ENCODE measurements around the gene KCNQ1.
A peak's percentile ranks its signal among the peaks of the same experiment; 100 is the strongest.

The KCNQ1 gene

DNA sequence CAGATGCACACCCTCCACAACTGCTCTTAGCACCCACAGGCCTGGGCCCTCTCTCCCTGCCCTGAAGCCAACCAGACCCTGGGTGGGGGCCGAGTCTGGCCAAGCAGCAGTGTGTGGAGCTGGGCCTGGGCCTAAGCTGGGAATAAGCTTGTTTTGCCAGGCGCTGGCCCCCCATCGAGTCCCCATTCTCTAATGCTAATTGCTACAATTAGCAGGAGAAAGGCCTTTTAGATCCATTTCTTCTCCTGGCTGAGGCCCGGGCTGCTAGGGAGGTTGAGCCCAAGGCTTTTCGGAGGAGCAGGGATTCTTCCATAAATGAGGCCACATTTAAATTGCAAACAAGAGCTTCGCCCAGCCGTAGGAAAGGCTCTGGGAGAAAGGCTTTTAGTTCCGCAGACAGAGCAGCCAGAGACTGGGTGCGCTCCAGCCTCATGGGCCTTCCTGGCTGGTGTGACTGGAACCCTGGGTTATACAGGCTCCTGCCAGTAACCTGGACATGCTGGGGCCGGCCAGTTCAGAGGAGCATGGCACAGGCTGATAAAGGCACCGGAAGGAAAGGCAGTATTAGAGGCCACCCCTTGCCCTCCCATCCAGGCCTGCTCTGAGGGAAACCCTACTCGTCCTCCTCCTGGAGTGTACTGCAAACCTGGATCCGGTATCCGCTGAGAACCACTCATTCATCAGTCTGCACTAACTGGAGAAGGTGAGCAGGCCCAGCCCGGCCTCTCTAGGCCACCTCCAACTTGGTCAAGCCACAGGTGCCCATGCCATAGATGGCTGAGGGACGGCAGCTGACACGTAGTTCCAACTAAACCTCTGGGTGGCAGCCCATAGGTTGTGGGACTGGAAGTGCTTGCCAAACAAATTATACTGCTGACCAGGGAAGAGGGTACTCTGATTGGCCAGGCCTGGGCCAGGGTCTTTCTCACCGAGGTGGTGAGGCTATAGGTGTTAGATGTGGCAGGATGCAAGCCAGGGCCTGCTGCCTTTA, 248.8 kb downstream of the KCNQ1 start:
- no peak for DNase-seq

DNA sequence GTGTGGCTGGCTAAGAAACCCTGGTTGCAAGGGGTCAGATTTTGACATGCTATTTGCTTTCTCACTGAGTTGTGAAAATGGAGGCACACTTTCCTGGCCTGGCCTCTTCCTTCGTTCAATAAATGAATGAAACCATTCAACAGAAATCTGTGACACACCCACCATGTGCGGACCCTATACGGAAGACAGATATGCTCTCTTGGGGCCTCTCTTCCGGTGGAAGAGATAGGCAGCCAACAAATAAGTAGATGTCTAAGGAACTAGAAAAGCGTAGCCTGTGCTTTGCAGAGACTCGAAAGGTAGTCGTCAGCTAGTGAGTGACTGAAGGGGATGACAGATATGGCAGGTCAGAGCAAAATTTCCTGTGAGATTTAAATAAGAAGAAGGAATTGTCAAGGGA, 249.7 kb downstream of the KCNQ1 start:
- DNase-seq: no peak

DNA sequence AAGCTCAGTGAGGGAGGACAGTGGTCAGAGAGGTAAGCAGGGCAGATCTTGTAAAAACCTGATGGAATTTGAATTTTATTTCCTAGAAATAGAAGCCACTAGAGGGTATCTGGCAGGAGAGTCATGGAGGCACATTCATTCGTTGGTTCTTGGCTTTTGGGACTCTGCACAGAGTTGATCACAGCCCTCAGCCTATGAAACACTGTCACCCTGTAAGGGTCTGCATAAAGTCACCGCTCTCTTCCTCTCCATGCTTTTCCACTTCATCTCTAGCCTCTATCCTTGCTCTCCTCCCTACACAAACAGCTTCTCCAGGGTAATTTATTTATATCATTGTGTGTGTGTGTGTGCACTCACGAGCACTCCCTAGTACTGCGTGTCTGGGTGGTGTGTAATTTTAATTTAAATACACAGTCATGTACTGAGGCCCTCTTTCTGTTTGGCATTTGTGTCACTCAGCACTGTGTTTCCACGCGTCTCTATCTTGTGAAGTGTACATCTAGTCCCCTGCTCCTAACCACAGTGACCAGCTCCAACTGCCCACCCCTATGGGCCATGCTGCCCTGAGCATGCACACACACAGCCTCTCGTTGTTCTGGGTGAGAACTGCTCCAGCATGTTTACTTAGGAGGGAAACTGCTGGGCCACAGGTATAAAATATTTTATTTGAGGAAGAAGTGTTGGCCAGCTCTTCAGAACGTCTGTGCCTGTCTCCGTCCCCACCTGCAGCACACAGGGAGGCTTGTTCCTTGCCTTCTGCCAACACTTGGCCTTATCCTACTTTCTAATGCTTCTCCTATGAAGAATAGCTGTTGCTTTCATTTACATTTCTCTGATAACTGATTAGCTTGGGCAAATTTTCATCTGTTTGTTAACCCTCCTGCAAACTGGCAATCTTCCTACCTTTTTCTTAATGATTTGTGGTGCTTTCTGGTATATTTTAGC, 250.5 kb downstream of the KCNQ1 start:
- no peak for DNase-seq

- DNase-seq: no peak
Measured at GRCh38 chr11:2696455-2696854, 251.6 kb downstream of the KCNQ1 start.

DNA sequence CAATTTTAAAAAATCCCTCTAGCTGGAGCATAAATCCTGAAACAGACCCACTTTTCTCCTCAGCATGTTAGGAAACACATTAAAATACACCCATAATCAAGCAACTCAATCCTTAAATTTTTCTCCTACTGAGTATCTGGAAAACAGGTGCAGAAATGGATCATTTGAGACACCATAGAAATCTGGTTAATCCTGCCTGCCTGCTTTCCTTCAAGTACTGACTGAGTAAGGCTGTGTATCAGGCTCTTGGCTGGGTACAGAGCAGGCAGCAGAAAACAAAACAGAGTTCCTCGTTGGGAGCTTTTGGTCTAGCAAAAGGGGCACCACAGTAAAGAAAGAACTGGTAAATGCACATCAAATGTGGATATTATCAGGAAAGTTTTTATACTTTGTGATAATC, 253.1 kb downstream of the KCNQ1 start:
- DNase-seq: no peak

GRCh38 chr11:2698386-2699184, 253.8 kb downstream of the KCNQ1 start:
- no peak for DNase-seq

- DNase-seq: peak; percentile 43
Measured at GRCh38 chr11:2699185-2699530, 254.3 kb downstream of the KCNQ1 start.

DNA sequence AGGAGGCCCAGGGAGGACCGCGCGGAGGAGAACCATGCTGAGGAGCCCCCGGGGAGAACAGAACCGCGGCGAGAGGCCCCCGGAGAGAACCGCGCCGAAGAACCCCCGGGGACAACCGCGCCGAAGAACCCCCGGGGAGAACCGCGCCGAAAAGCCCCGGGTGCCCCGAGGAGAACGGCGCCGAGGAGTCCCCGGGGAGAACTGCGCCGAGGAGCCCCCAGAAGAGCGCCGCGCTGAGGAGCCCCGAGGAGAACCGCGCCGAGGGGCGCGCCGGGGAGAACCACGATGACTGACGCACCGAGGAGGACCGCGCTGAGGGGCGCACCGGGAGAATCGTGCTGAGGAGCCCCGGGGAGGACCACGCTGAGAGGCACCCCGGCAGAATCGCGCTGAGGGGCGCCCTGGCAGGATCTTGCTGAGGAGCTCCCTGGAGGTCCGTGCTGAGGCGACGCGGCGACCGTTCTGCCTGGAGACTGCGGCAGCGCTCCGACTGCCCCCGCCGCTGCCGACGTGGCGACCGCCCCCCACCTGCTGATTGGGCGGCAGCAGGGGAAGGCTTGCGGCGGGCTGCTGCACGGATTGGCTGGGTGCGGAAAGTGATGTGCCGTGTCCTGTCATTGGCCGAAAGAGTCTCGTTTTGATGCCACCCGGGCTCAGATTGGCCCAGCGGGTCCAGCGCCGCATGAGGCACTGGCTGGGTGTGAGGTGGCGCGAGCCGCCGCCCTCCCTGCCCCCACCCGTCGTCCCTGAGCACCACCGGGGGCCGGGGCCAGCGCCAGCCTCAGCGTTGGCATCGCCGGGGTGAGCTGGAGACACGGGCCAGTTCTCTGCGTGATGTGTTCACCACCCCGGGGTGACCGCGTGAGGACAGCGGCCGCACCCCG, 255.0 kb downstream of the KCNQ1 start, which contains the start of gene KCNQ1OT1:
Gene KCNQ1OT1, minus strand, starts transcription at position 464 of the 884 bp plus-strand sequence.
- peak; percentile 89 for DNase-seq

- peak; percentile 66 for DNase-seq
Measured at GRCh38 chr11:2700415-2701211, 255.8 kb downstream of the KCNQ1 start.

GRCh38 chr11:2701230-2701629, 256.4 kb downstream of the KCNQ1 start:
- DNase-seq: no peak

DNA sequence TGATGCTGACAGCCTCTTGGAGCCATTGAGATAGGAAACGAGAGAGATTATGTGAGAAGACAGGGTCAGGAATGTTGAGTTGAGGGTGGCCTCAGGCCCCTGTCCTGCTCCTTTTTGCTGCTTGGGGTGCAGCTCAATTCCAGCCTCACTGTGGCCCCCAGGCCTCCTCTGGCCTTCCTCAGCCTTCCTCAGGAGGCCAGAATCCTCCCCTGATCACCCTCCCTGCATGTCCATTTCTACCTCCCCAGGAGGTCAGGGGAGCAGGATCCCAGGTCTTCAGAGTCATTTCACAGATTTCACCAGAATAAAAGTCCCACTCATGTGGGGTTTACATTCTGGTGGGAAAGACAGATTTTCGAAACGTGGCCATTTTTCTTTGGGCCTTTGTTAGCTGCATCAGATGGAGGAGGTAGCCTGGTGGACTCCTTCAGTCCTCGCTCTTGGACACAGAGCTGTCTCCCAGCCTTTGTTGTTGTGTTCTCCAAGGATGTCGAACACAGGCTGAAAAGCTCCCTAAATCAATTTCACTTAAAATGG, 257.2 kb downstream of the KCNQ1 start:
- DNase-seq: no peak

DNA sequence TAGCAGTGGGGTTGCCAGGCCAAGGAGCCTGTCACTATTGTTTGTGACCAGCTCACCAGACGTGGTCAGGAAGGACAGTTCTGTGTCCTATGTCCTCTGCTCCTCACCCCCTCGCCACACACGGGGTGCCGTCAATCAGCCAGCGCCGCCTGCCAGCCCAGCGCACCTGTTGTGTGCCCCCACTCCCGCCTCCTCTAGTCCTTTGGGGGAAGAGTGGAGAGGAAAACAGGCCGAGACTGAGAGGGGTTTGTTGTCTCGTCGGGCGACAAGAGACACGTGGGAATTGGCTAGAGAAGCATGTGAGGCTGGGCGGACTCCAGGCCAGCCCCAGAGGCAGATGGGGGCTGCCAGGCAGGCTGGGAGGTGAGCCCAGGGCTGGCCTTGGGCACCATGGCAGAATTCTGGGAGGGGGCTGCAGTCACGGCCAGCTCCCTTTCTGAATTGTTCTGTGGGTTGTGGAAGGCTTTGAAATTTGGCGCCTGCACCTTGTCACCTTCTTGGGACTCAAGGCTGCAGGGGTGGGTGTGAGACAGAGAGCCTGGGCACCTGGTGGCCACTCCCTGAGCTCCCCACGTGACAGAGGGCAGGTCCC, 258.1 kb downstream of the KCNQ1 start:
- no peak for DNase-seq

- no peak for DNase-seq
Measured at GRCh38 chr11:2703363-2704141, 258.7 kb downstream of the KCNQ1 start.

DNA sequence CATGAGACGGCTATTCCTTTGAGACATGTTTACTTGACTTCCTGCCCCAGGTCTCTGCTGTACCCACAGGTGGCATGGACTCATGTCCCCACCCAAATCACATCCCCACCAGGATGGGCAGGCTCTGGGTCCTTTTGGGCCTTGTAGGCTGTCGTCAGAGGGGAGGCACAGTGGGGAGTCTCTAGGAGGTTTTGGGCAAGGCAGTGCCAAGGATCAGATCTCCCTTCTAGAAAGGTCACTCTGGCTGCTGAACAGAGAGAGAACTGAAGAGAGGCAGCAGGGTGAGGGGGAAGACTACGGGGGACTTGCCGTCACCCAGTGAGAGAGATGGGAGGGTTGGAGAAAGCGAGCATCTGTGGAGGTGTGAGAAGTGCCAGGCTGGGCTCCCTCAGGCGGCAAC, 259.5 kb downstream of the KCNQ1 start:
- DNase-seq: no peak

DNA sequence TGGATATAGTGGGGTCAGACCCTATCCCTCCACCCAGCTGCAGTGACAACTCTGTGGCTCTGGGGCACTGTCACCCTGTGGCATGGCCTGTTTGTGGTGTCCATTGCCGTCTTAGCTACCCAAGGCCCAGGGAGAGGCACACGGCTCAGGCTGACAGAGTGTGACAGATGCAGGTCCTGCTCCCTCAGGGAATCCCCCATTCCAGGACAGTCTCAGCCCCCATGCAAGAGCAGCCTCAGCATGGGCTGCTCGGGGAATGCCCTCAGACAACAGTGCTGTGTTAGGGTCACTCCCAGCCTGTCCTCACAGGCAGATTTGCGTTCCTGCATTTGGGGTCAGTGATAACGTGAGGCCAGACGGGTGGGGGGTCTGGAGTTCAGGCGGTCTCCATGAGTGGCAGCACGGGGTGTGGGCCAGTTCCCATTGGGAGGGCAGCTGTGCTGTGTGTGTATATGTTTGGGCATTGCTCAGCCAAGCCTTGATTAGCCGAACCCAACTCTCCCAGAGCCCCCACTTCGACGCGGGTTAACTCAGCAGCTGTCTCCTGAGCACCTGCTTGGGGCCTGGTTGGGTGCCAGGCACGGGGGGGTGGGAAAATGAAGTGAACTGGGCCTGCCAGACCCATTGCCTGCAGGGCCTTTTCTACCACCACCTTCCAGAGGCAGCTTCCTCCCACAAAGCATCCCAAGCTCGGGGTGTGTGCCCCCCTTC, 260.2 kb downstream of the KCNQ1 start:
- no peak for DNase-seq

DNA sequence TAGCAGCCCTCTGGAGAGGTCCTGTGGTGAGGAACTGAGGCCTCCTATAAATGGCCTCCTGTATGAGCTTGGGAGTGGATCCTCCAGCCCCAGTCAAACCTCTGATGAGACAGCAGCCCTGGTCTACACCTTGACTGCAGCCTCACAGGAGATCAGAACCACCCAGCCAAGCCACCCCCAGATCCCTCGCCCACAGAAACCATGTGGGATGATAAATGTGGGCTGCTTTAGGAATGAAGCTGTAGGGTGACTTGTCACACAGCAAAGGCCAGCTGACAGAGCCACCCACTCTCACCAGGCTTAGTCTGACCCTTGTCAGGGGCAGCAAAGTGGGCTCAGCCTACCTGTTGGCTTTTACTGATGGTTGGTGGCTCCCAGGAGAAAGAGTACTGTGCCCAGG, 261.5 kb downstream of the KCNQ1 start:
- no peak for DNase-seq

- DNase-seq: no peak
Measured at GRCh38 chr11:2707736-2708135, 262.9 kb downstream of the KCNQ1 start.

DNA sequence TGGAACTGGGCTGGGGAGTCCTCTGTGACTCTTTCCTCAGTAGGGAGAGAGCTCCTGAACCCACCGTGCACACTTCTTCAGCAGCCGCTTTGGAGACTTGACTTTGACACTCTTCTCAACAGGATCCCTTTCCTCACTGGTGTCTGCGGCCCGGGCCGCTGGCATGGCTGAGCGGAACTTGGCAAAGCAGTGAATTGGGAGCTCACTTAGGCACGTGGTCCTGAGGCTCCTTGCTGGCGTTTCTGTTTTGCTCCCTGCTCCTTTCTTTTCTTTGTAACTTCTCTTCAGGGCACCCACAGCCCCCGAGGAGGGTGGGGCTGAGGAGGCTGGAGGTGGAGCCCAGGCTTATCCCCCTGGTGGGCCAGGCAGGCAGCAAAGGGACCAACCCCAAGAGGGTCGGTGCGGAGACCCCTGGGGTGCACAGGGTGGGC, 263.4 kb downstream of the KCNQ1 start:
- DNase-seq: no peak

Measured in stimulated activated CD4-positive, alpha-beta T cell treated with anti-CD3 and anti-CD28 coated beads, Interleukin-15, amount 100 ng/mL, for 24 hours (primary cell).